Liver (tissue), 9 donors: ENCODE results near the gene ANKRD11. TPM values are rescaled to one million over a fixed set of nuclear protein-coding genes. Genes with fewer than 3 reads are reported as not detected.

ENCODE experiments used
- DNase-seq: peaks from one replicate; pipeline ENCODE4 v3.0.0-alpha.2; 2017; ENCODE audit warnings: low spot score
- H3K27ac ChIP-seq, 2 donors: one replicate each; pipeline ENCODE4 v1.7.0; 2013; ENCODE audit warnings: inconsistent platforms in 2 of 2, low read length in 2 of 2, control low read depth in 1 of 2, low read depth in 1 of 2, mild to moderate bottlenecking in 1 of 2
- H3K27me3 ChIP-seq, 4 donors: one replicate each; pipeline versions ENCODE4 v1.6.1 to v1.7.0; 2013; ENCODE audit warnings: low read length in 3 of 4, inconsistent platforms in 1 of 4, mild to moderate bottlenecking in 1 of 4, moderate library complexity in 1 of 4; ENCODE audit not compliant: control insufficient read depth in 4 of 4, insufficient read depth in 4 of 4
- H3K36me3 ChIP-seq, 4 donors: one replicate each; pipeline versions ENCODE4 v1.6.1 to v1.7.0; 2013; ENCODE audit warnings: low read length in 3 of 4, mild to moderate bottlenecking in 3 of 4, low read depth in 1 of 4, moderate library complexity in 1 of 4; ENCODE audit not compliant: control insufficient read depth in 4 of 4, insufficient read depth in 3 of 4
- H3K4me1 ChIP-seq, 4 donors: one replicate each; pipeline versions ENCODE4 v1.6.1 to v1.7.0; 2013; ENCODE audit warnings: low read length in 3 of 4, mild to moderate bottlenecking in 3 of 4, moderate library complexity in 1 of 4; ENCODE audit not compliant: control insufficient read depth in 4 of 4, insufficient read depth in 4 of 4
- H3K4me3 ChIP-seq, 3 donors: one replicate each; pipeline versions ENCODE4 v1.6.1 to v1.7.0; 2013; ENCODE audit warnings: low read length in 3 of 3, control low read depth in 1 of 3, low read depth in 1 of 3, mild to moderate bottlenecking in 1 of 3
- H3K9ac ChIP-seq, 2 donors: one replicate each; pipeline ENCODE4 v1.7.0; 2013; ENCODE audit warnings: low read length in 2 of 2, mild to moderate bottlenecking in 2 of 2, moderate library complexity in 2 of 2, control low read depth in 1 of 2, low read depth in 1 of 2
- H3K9me3 ChIP-seq, 4 donors: one replicate each; pipeline versions ENCODE4 v1.6.1 to v1.7.0; 2013; ENCODE audit warnings: low read length in 3 of 4; ENCODE audit not compliant: control insufficient read depth in 4 of 4
- CTCF ChIP-seq: fragments of 150-350 bp; IDR thresholded peaks from 2 replicates; pipeline ENCODE4 v1.5.1; 2017; ENCODE audit warnings: improper control_type of control experiment, low read depth, low read length; ENCODE audit not compliant: missing input control
- EGR1 ChIP-seq, 2 donors: IDR thresholded peaks; 2 replicates each; pipeline ENCODE4 v1.6.1; 2016 to 2018; ENCODE audit warnings: antibody characterized with exemption in 2 of 2, low read depth in 2 of 2
- FOXA2 ChIP-seq: IDR thresholded peaks from 2 replicates; pipeline ENCODE4 v1.6.1; 2016; ENCODE audit warnings: antibody characterized with exemption
- GABPA ChIP-seq, 2 donors: IDR thresholded peaks in 1 of 2; conservative IDR thresholded peaks in 1 of 2; 2 replicates each; pipeline ENCODE4 v1.6.1; 2016; ENCODE audit warnings: antibody characterized with exemption in 2 of 2, mild to moderate bottlenecking in 1 of 2, moderate library complexity in 1 of 2
- HNF4A ChIP-seq, 2 donors: conservative IDR thresholded peaks; 2 replicates each; pipeline ENCODE4 v1.6.1; 2016; ENCODE audit warnings: antibody characterized with exemption in 2 of 2, mild to moderate bottlenecking in 2 of 2
- NR2F2 ChIP-seq: IDR thresholded peaks from 2 replicates; pipeline ENCODE4 v1.6.1; 2016; ENCODE audit warnings: antibody characterized with exemption
- RAD21 ChIP-seq, 2 donors: IDR thresholded peaks; 2 replicates each; pipeline ENCODE4 v1.6.1; 2016; ENCODE audit warnings: antibody characterized with exemption in 2 of 2, mild to moderate bottlenecking in 2 of 2
- REST ChIP-seq: IDR thresholded peaks from 2 replicates; pipeline ENCODE4 v1.6.1; 2016; ENCODE audit warnings: antibody characterized with exemption, mild to moderate bottlenecking
- RXRA ChIP-seq, 2 donors: IDR thresholded peaks; 2 replicates each; pipeline ENCODE4 v1.6.1; 2017 to 2018; ENCODE audit warnings: antibody characterized with exemption in 2 of 2, mild to moderate bottlenecking in 1 of 2
- TAF1 ChIP-seq: conservative IDR thresholded peaks from 2 replicates; pipeline ENCODE4 v1.6.1; 2016; ENCODE audit warnings: antibody characterized with exemption, mild to moderate bottlenecking
- YY1 ChIP-seq: IDR thresholded peaks from 2 replicates; pipeline ENCODE4 v1.6.1; 2016; ENCODE audit warnings: antibody characterized with exemption, mild to moderate bottlenecking
- ZBTB33 ChIP-seq: IDR thresholded peaks from 2 replicates; pipeline ENCODE4 v1.6.1; 2016; ENCODE audit warnings: antibody characterized with exemption
- WGBS: extraction: QIAGEN DNeasy Blood & Tissue Kit; methylation state at CpG from one replicate; pipeline ENCODE4 v1.1.7; 2013; 5-methylcytosine and 5-hydroxymethylcytosine counted together
- polyA plus RNA-seq, 2 donors: library from polyadenylated mRNA; stranded (reverse) in 1 of 2; unstranded in 1 of 2; fragments of 200-250 nt in 1 of 2; fragments of >200 nt in 1 of 2; fragmentation: Nextera tagmentation in 1 of 2; extraction: Ambion mirVana in 1 of 2; gene quantifications; one replicate each; pipeline versions ENCODE4 v1.2.1 to v1.2.3, GENCODE V29; 2013 to 2015
- total RNA-seq, 2 donors: library from RNA; depleted of rRNA; stranded (reverse); fragments of >200 nt; gene quantifications; one replicate each; pipeline ENCODE4 v1.2.3, GENCODE V29; 2014
- donor health status: healthy.
- donor health status: healthy.
- donor health status: healthy.
- donor health status: healthy.
- donor health status: healthy.

ANKRD11 gene
- total and polyA plus RNA-seq, 4 donors, result 16.3 to 55.1 (median 28.0) TPM

- no peak for TF ChIP-seq RXRA (IDR thresholded peaks at IDR 0.05)
- no peak for TF ChIP-seq RAD21 (IDR thresholded peaks at IDR 0.05)
Observed at GRCh38 chr16:89278441-89279240, 211.7 kb downstream of the ANKRD11 start (continued).

- 89% methylated on average over 33 of the region's 33 CpGs for WGBS
- DNase-seq, result no peak
- Histone ChIP-seq H3K9ac (no peak overlapping the region), H3K4me1 (no peaks in the 10 kb centered on the region), H3K27ac (no peak overlapping the region), H3K9me3 (no peaks in the 10 kb centered on the region), H3K27me3 (no peaks in the 10 kb centered on the region), H3K4me3 (no peak overlapping the region), H3K36me3 (peaks cover 11 to 62% (median 21%) of the 10 kb centered on the region in 4 donors)
- no peak for TF ChIP-seq NR2F2
- no peak for TF ChIP-seq FOXA2
Observed at GRCh38 chr16:89277641-89278341, 212.6 kb downstream of the ANKRD11 start.

- Histone ChIP-seq H3K9ac (no peak overlapping the region), H3K27me3 (no peaks in the 10 kb centered on the region), H3K27ac (no peak overlapping the region), H3K36me3 (peaks cover 11 to 61% (median 22%) of the 10 kb centered on the region in 4 donors), H3K9me3 (no peaks in the 10 kb centered on the region), H3K4me3 (no peak overlapping the region), H3K4me1 (no peaks in the 10 kb centered on the region)
- TF ChIP-seq EGR1 (IDR thresholded peaks at IDR 0.05; ENCODE audit: low read depth in 2 of 2), result no peak
- no peak for TF ChIP-seq GABPA (IDR thresholded peaks at IDR 0.05 in 1 of 2, conservative IDR thresholded peaks at IDR 0.05 in 1 of 2)
- TF ChIP-seq REST, result no peak
- no peak for TF ChIP-seq TAF1
- no peak for TF ChIP-seq ZBTB33
- no peak for TF ChIP-seq HNF4A (conservative IDR thresholded peaks at IDR 0.05)
- TF ChIP-seq YY1, result no peak
- no peak for TF ChIP-seq CTCF
- DNase-seq, result no peak
- 95% methylated on average over 9 of the region's 9 CpGs for WGBS
Observed at GRCh38 chr16:89277049-89277448, 213.3 kb downstream of the ANKRD11 start.
